PC-9 (cell line): ENCODE data around the gene RNF220. TPM values are rescaled to one million over a fixed set of nuclear protein-coding genes. Genes with fewer than 3 reads are reported as not detected.

ENCODE experiments used
- BruUV-seq: library from RNA; stranded (reverse); fragments of 400-500 nt; replicated peaks from 2 replicates; lab custom pipeline; 2021; lab: Mats Ljungman, UMichigan
- CTCF ChIA-PET: fragments of 300-600 bp; sonication (Branson Sonifier 250); formaldehyde crosslinking; loops from one replicate; lab custom pipeline; 2022; ENCODE audit warnings: antibody characterized with exemption; lab: Charles Lee
- POLR2A ChIA-PET: fragments of 300-600 bp; sonication (Branson Sonifier 250); formaldehyde crosslinking; loops from one replicate; lab custom pipeline; 2022; ENCODE audit warnings: antibody characterized with exemption; ENCODE audit not compliant: unreplicated experiment; lab: Charles Lee
- DNase-seq, 2 experiments: peaks; one replicate each; pipeline versions ENCODE4 v3.0.0 to v3.0.0-alpha.2; 2015 to 2022; ENCODE audit warnings: mixed read lengths in 1 of 2
- H2AFZ ChIP-seq: fragments of 200-600 bp; sonication (generic); 2 replicates; pipeline ENCODE4 v1.8.1; 2017; ENCODE audit warnings: antibody characterized with exemption
- H3F3A ChIP-seq: fragments of 200-600 bp; sonication (generic); 2 replicates; pipeline ENCODE4 v1.8.1; 2017; ENCODE audit warnings: antibody characterized with exemption, mild to moderate bottlenecking, low read depth; ENCODE audit not compliant: insufficient read depth
- H3K27ac ChIP-seq: fragments of 200-600 bp; sonication (generic); 2 replicates; pipeline ENCODE4 v1.6.1; 2016; ENCODE audit warnings: mixed run types
- H3K27me3 ChIP-seq: fragments of 200-600 bp; sonication (generic); 2 replicates; pipeline ENCODE4 v1.6.1; 2016; ENCODE audit warnings: low read depth, mixed run types; ENCODE audit not compliant: insufficient read depth
- H3K36me3 ChIP-seq: fragments of 200-600 bp; sonication (generic); 2 replicates; pipeline ENCODE4 v1.6.1; 2016; ENCODE audit warnings: low read depth, mixed run types
- H3K4me1 ChIP-seq: fragments of 200-600 bp; sonication (generic); replicated peaks from 2 replicates; pipeline ENCODE4 v1.6.1; 2016; ENCODE audit warnings: mixed run types; ENCODE audit not compliant: insufficient read depth
- H3K4me2 ChIP-seq: fragments of 200-600 bp; sonication (generic); 2 replicates; pipeline ENCODE4 v1.6.1; 2017; ENCODE audit warnings: mixed run types
- H3K4me3 ChIP-seq: fragments of 200-600 bp; sonication (generic); 2 replicates; pipeline ENCODE4 v1.6.1; 2016; ENCODE audit warnings: mixed run types
- H3K79me2 ChIP-seq: fragments of 200-600 bp; sonication (generic); 2 replicates; pipeline ENCODE4 v1.6.1; 2017; ENCODE audit warnings: low read depth, mixed run types
- H3K9me2 ChIP-seq: fragments of 200-600 bp; sonication (generic); 2 replicates; pipeline ENCODE4 v1.8.1; 2017; ENCODE audit warnings: mild to moderate bottlenecking; ENCODE audit not compliant: insufficient read depth
- H3K9me3 ChIP-seq: fragments of 200-600 bp; sonication (generic); 2 replicates; pipeline ENCODE4 v1.8.1; 2016; ENCODE audit warnings: low read depth; ENCODE audit not compliant: insufficient read depth
- H4K20me1 ChIP-seq: fragments of 200-600 bp; sonication (generic); 2 replicates; pipeline ENCODE4 v1.8.1; 2017; ENCODE audit not compliant: insufficient read depth
- EZH2 ChIP-seq: fragments of 200-600 bp; sonication (generic); IDR thresholded peaks from 2 replicates; pipeline ENCODE4 v1.8.0; 2017; ENCODE audit warnings: antibody characterized with exemption, low read depth
- intact Hi-C: fragments of 100-400 bp; cut with micrococcal nuclease; formaldehyde crosslinking; loops from one replicate; pipeline ENCODE4 v1.10.0; 2022; ENCODE audit not compliant: unreplicated experiment
- total RNA-seq: library from RNA; stranded (reverse); gene quantifications from 2 replicates; pipeline ENCODE4 v1.2.3, GENCODE V29; 2021
- TF ChIP-seq, protein P1 (sequence below): fragments of 200-600 bp; sonication (generic); conservative IDR thresholded peaks from 2 replicates; pipeline ENCODE4 v1.6.1; 2017; ENCODE audit warnings: mixed run types, antibody characterized with exemption, mild to moderate bottlenecking, moderate library complexity

Gene RNF220
- total RNA-seq, 1 experiment from 2014 or later: 82.9 TPM

DNA sequence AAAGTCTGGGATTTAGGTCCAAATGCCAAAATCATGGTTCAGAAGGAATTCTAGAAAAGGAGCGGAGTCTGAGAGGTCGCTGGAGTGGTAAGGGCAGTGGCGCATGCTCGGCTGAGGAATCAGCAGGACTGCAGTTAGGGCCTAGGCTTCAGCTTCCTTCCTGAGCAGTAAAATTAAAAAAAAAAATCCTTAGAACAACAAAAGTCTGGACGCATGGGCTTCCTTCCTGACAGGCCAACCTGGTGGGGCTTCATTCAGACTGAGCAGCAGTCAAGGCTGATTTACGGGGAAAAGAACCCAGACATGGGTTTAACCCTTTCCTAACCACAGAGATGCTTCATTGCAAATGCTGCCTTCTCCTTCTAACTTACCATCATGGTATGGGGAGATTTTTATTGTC is 17.1 kb downstream of the RNF220 start:
- Histone ChIP-seq H3K79me2 (no peaks in the 10 kb centered on the region), H3K36me3 (no peaks in the 10 kb centered on the region), H3F3A (no peaks in the 10 kb centered on the region), H3K27ac (no peak overlapping the region), H2AFZ (no peak overlapping the region), H3K9me3 (no peaks in the 10 kb centered on the region), H3K4me2 (no peak overlapping the region), H3K4me1 (no peaks in the 10 kb centered on the region), H4K20me1 (no peaks in the 10 kb centered on the region), H3K9me2 (no peaks in the 10 kb centered on the region; the same call in 1 of the 2 replicates), H3K4me3 (no peak overlapping the region), H3K27me3 (no peaks in the 10 kb centered on the region)
- ChIA-PET POLR2A (no interaction called here), CTCF (no interaction called here)
- intact Hi-C loops: no loop called here
- no TSS peak for BruUV-seq
- DNase-seq: no peak
- TF ChIP-seq EZH2: no peak
- TF ChIP-seq, protein P1, sequence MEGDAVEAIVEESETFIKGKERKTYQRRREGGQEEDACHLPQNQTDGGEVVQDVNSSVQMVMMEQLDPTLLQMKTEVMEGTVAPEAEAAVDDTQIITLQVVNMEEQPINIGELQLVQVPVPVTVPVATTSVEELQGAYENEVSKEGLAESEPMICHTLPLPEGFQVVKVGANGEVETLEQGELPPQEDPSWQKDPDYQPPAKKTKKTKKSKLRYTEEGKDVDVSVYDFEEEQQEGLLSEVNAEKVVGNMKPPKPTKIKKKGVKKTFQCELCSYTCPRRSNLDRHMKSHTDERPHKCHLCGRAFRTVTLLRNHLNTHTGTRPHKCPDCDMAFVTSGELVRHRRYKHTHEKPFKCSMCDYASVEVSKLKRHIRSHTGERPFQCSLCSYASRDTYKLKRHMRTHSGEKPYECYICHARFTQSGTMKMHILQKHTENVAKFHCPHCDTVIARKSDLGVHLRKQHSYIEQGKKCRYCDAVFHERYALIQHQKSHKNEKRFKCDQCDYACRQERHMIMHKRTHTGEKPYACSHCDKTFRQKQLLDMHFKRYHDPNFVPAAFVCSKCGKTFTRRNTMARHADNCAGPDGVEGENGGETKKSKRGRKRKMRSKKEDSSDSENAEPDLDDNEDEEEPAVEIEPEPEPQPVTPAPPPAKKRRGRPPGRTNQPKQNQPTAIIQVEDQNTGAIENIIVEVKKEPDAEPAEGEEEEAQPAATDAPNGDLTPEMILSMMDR: no peak

DNA sequence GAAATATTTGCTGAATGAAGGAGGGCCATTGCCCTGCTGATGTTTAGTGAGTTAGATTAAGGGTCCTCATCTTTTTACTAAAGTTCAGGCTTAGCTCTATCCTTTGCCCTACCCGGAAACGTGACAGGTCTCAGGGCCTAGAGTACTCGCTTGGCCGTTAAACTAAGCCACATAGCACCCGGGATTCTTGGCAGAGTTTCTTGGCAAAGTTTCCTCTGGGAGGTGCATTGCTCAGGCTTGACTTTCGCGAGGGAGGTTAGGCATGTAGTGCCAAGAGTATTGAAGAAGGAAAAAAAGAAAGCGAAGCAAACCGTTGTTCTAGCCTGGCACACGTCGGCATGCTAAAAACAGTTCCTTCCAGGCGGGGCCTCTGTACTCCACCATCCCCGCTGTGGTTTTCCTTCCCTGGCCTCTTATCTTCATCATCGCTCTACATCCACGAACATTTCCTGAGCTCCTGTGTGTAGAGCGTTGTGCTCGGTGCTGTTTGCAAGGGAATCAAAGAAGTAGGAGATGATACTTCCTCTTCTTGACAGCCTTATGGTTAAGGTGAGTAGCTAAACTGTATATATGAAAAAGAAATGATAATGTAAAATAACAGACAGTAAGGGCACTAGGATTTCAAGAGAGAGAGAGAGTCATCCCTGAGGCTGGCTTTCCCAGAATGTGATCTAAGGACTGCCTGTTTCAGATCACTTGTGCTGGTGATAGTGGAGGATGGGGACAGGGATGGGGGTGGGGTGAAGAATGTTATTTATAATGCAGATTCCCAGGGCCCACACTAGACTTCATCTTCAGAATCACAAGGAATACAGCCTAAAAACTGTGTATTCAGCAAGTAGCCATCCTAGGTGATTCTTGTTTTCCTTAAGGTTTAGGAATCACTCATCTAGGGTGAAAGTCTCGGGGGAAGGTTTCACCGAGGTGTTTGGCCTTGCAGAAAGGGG is 18.8 kb downstream of the RNF220 start:
- Histone ChIP-seq H3K27ac (no peak overlapping the region), H2AFZ (no peak overlapping the region), H3K27me3 (no peaks in the 10 kb centered on the region), H3F3A (no peaks in the 10 kb centered on the region), H3K4me3 (no peak overlapping the region), H3K4me2 (no peak overlapping the region), H3K4me1 (no peaks in the 10 kb centered on the region), H3K36me3 (no peaks in the 10 kb centered on the region), H3K9me3 (no peaks in the 10 kb centered on the region), H4K20me1 (no peaks in the 10 kb centered on the region), H3K9me2 (no peaks in the 10 kb centered on the region; the same call in 1 of the 2 replicates), H3K79me2 (no peaks in the 10 kb centered on the region)
- ChIA-PET POLR2A (no interaction called here), CTCF (interaction anchor here (1.0 kb wide), 1 partner anchor 24 kb away, joined by 3 read pairs; no protein-coding TSS in a partner anchor)
- intact Hi-C loops: no loop called here
- BruUV-seq: no TSS peak
- DNase-seq: peak in 1 of 2 experiments; percentile 64
- no peak for TF ChIP-seq EZH2
- TF ChIP-seq, protein P1: no peak

DNA sequence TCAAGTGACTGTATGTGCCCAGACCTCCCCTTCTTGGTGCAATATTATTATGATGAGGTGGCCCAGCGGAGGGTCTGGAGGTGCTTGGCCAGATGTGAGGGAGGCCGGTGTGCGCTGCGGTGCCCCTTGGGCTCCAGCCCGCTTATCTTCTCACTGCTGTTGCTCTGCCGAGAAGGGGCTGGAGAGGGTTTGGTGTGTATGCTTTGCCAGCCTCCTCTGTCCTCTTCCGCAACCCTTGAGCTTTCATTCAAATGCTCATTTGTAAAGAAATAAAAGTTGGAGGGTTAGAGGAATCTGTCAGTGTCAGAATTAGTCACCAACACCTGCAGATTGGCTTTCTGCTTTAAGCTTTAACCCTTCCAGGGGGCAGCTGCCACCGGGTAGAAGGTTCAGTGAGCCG is 19.7 kb downstream of the RNF220 start:
- no peak for TF ChIP-seq EZH2
- TF ChIP-seq, protein P1: no peak
- Histone ChIP-seq H3K4me1 (no peaks in the 10 kb centered on the region), H2AFZ (no peak overlapping the region), H3K4me3 (no peak overlapping the region), H3F3A (no peaks in the 10 kb centered on the region), H3K36me3 (no peaks in the 10 kb centered on the region), H3K27me3 (no peaks in the 10 kb centered on the region), H3K79me2 (no peaks in the 10 kb centered on the region), H3K27ac (no peak overlapping the region), H3K9me3 (no peaks in the 10 kb centered on the region), H3K9me2 (no peaks in the 10 kb centered on the region; the same call in 1 of the 2 replicates), H4K20me1 (no peaks in the 10 kb centered on the region), H3K4me2 (no peak overlapping the region)
- ChIA-PET POLR2A (no interaction called here), CTCF (no interaction called here)
- intact Hi-C loops: no loop called here
- no peak for DNase-seq
- no TSS peak for BruUV-seq
